Ishikawa (cell line): ENCODE data around the gene WDR64.

Experiments used
- CEBPB ChIP-seq: IDR thresholded peaks from 2 replicates; pipeline ENCODE4 v1.6.1; 2012
- CREB1 ChIP-seq: IDR thresholded peaks from 2 replicates; pipeline ENCODE4 v1.6.1; 2012; ENCODE audit warnings: low read depth
- EGR1 ChIP-seq: IDR thresholded peaks from 2 replicates; pipeline ENCODE4 v1.6.1; 2012
- EP300 ChIP-seq: IDR thresholded peaks from 2 replicates; pipeline ENCODE4 v1.6.1; 2012; ENCODE audit warnings: borderline replicate concordance
- FOXM1 ChIP-seq: IDR thresholded peaks from 2 replicates; pipeline ENCODE4 v1.6.1; 2012; ENCODE audit warnings: low read depth, borderline replicate concordance
- RAD21 ChIP-seq: IDR thresholded peaks from 2 replicates; pipeline ENCODE4 v1.6.1; 2012; ENCODE audit warnings: low read depth
- TAF1 ChIP-seq: IDR thresholded peaks from 2 replicates; pipeline ENCODE4 v1.6.1; 2012; ENCODE audit warnings: low read depth, mild to moderate bottlenecking
- TEAD4 ChIP-seq: IDR thresholded peaks from 2 replicates; pipeline ENCODE4 v1.6.1; 2012
- YY1 ChIP-seq: IDR thresholded peaks from 2 replicates; pipeline ENCODE4 v1.6.1; 2012; ENCODE audit warnings: low read depth
- TF ChIP-seq, protein P1 (sequence below): IDR thresholded peaks from 2 replicates; pipeline ENCODE4 v1.6.1; 2012
- TF ChIP-seq, protein P2 (sequence below): IDR thresholded peaks from 2 replicates; pipeline ENCODE4 v1.6.1; 2012
- TF ChIP-seq, protein P3 (sequence below): IDR thresholded peaks from 2 replicates; pipeline ENCODE4 v1.6.1; 2012; ENCODE audit warnings: low read depth, mild to moderate bottlenecking

DNA sequence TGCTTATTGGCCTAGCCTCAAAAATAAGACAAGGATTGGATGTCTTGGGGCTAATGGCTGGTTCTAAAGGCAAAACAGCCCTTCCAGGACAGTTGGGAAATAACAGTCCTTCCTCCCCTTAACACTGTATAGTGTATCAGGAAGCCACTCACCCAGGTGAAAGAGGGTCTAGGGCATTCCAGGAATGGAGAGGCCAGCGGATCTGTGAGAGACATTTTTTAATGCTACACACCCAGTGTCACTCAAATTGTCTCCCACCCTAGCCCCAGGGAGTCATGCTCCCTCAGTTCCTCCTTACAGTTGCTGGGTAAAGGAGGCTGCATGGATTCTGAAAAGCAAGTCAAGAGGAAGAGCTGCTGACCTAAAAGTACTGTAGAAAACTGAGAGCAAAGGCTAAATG, 171.8 kb downstream of the WDR64 start:
- TF ChIP-seq CREB1 (no peak), FOXM1 (no peak), YY1 (no peak), RAD21 (no peak), EP300 (no peak), EGR1 (no peak), CEBPB (no peak), TEAD4 (no peak), TAF1 (no peak)
- TF ChIP-seq, protein P1, sequence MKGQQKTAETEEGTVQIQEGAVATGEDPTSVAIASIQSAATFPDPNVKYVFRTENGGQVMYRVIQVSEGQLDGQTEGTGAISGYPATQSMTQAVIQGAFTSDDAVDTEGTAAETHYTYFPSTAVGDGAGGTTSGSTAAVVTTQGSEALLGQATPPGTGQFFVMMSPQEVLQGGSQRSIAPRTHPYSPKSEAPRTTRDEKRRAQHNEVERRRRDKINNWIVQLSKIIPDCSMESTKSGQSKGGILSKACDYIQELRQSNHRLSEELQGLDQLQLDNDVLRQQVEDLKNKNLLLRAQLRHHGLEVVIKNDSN, result no peak
- TF ChIP-seq, protein P2, sequence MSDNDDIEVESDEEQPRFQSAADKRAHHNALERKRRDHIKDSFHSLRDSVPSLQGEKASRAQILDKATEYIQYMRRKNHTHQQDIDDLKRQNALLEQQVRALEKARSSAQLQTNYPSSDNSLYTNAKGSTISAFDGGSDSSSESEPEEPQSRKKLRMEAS, result no peak
- TF ChIP-seq, protein P3, sequence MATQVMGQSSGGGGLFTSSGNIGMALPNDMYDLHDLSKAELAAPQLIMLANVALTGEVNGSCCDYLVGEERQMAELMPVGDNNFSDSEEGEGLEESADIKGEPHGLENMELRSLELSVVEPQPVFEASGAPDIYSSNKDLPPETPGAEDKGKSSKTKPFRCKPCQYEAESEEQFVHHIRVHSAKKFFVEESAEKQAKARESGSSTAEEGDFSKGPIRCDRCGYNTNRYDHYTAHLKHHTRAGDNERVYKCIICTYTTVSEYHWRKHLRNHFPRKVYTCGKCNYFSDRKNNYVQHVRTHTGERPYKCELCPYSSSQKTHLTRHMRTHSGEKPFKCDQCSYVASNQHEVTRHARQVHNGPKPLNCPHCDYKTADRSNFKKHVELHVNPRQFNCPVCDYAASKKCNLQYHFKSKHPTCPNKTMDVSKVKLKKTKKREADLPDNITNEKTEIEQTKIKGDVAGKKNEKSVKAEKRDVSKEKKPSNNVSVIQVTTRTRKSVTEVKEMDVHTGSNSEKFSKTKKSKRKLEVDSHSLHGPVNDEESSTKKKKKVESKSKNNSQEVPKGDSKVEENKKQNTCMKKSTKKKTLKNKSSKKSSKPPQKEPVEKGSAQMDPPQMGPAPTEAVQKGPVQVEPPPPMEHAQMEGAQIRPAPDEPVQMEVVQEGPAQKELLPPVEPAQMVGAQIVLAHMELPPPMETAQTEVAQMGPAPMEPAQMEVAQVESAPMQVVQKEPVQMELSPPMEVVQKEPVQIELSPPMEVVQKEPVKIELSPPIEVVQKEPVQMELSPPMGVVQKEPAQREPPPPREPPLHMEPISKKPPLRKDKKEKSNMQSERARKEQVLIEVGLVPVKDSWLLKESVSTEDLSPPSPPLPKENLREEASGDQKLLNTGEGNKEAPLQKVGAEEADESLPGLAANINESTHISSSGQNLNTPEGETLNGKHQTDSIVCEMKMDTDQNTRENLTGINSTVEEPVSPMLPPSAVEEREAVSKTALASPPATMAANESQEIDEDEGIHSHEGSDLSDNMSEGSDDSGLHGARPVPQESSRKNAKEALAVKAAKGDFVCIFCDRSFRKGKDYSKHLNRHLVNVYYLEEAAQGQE, result no peak
